Neural progenitor cell (in vitro differentiated cells): ENCODE results near the gene MED31.

Experiments
- EZH2 ChIP-seq: fragments of 200-600 bp; sonication (generic); IDR thresholded peaks from 2 replicates; pipeline ENCODE4 v1.6.1; 2017; ENCODE audit warnings: antibody characterized with exemption, mild to moderate bottlenecking, moderate library complexity
- EZH2phosphoT487 ChIP-seq: fragments of 200-600 bp; sonication (generic); IDR thresholded peaks from 2 replicates; pipeline ENCODE4 v1.6.1; 2017; ENCODE audit warnings: antibody characterized with exemption
- TF ChIP-seq, protein P1 (sequence below): fragments of 200-600 bp; sonication (generic); IDR thresholded peaks from 2 replicates; pipeline ENCODE4 v1.5.1; 2017; ENCODE audit warnings: antibody characterized with exemption, mild to moderate bottlenecking

- TF ChIP-seq, protein P1, sequence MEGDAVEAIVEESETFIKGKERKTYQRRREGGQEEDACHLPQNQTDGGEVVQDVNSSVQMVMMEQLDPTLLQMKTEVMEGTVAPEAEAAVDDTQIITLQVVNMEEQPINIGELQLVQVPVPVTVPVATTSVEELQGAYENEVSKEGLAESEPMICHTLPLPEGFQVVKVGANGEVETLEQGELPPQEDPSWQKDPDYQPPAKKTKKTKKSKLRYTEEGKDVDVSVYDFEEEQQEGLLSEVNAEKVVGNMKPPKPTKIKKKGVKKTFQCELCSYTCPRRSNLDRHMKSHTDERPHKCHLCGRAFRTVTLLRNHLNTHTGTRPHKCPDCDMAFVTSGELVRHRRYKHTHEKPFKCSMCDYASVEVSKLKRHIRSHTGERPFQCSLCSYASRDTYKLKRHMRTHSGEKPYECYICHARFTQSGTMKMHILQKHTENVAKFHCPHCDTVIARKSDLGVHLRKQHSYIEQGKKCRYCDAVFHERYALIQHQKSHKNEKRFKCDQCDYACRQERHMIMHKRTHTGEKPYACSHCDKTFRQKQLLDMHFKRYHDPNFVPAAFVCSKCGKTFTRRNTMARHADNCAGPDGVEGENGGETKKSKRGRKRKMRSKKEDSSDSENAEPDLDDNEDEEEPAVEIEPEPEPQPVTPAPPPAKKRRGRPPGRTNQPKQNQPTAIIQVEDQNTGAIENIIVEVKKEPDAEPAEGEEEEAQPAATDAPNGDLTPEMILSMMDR = no peak
- TF ChIP-seq EZH2 (no peak), EZH2phosphoT487 (no peak)
These were observed 49.3 kb downstream of the MED31 start for GRCh38 chr17:6602141-6602540.
